ENCODE measurements around the gene PCLO.
"Not testable (repeated sequence)": the region's sequence is repeated elsewhere in the genome, so short reads cannot be mapped to it uniquely, and the experiment has no call there.

Gene PCLO

GRCh38 chr7:83054472-83054871, 108.2 kb downstream of the PCLO start:
- no peak for DNase-seq (ENCODE audit: low read depth in 2 of 2)

GRCh38 chr7:83053965-83054364, 108.7 kb downstream of the PCLO start:
- no peak for DNase-seq (ENCODE audit: low read depth in 2 of 2)

DNA sequence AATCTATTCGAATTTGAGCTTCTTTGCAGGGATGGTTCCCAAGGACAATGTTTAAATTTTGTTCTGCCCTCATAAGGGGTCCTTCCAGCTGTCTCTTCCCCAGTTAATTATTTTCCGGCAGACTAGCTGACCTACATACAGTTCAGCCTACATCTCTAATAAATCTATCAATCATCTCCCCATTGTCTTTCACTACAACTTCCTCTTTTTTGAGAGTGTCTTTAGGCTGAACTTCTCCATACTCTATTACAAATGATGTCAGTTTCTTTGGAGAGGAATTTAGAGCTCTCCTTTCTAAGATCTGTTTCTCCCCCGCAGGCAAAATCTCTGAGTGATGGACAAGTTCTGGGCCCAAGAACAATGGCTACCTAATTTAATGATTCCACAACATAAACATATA, 122.2 kb downstream of the PCLO start:
- no peak for DNase-seq (ENCODE audit: low read depth in 2 of 2)

DNA sequence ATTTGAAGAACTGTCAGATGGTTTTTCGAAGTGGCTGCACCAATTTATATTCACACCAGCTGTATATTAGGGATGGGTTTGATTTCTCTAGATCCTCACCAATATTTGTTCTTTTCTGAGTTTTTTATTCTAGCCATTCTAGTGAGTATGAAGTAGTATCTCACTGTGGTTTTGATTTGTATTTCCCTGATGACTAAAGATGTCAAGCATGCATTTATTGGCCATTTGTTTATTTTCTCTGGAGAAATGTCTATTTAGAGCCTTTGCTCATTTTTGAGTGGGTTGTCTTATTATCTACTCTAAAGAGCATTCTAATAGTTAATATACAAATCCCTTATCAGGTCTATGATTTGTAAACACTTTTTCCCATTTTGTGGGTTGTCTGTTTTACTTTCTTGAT, 123.9 kb downstream of the PCLO start:
- no peak for DNase-seq (ENCODE audit: low read depth in 2 of 2)

DNA sequence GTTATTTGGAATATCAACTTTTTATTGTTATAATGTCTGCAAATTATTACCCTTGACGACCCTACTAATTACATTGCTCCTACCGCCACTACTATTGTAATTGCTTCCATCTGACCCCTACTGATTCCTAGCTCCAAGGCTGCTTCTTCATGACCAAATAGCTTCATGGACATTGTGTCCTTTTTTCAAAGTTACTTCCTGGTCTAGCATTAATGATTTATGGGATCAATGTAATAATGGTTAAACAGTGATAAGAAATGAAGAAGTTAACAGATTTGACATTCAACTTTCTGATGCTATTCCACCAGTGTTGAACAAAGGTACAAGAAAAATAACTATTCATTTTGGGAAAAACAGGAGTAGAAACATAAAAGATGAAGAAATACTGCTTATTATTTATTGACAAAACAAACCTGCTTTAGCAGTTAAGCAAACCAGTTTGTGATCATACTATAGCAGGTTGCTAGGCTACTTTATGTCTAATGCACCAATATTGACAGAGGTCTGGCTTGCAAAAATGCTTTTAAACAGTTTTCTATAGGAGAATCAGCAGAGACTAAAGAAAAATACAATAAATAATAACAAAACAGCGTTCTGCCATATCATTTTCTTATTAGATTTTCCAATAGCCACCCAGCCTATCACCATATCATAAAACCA, 125.8 kb downstream of the PCLO start:
- no peak for DNase-seq (ENCODE audit: low read depth in 2 of 2)

DNA sequence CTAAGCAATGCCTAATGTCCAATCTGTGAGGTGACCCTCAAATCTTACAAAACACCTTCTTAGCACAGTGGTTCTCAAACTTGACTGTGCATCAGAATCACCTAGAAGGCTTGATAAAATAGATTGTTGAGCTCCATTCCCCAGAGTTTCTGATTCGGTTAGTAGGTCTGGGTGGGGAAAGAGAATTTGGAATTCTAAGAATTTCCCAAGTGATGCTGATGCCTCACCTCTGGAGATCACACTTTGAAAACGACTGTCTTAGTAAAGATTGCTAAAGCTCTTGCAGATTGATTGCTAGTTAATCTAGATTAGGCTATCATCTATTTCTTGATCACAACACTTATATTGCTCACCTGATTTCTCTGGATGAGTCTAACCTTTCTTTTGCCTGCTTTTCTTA, 126.6 kb downstream of the PCLO start:
- DNase-seq (ENCODE audit: low read depth in 2 of 2): no peak

DNA sequence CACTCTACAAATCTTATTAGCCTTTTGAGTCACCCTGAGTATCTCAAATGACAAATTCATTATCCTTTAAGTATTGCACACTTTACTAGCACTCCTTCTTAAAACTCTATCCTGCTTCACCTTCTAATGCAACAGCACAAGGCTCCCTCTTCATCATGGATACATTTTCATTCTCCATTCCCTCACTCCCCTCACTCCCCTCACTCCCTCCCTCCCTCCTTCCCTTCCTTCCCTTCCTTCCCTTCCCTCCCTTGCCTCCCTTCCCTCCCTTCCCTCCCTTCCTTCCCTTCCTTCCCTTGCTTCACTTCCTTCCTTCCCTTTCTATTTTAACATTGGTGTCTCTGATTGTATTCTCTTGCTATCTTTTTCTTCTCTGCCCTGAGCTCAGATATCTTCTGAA, 130.5 kb downstream of the PCLO start:
- DNase-seq (ENCODE audit: low read depth in 2 of 2): no peak

- DNase-seq (ENCODE audit: low read depth in 2 of 2): not testable (repeated sequence)
Observed at GRCh38 chr7:83023817-83024665, 138.6 kb downstream of the PCLO start.

- no peak for DNase-seq (ENCODE audit: low read depth in 2 of 2)
Observed at GRCh38 chr7:83021032-83021431, 141.7 kb downstream of the PCLO start.

- DNase-seq (ENCODE audit: low read depth in 2 of 2): no peak
Observed at GRCh38 chr7:83020161-83020560, 142.5 kb downstream of the PCLO start.

DNA sequence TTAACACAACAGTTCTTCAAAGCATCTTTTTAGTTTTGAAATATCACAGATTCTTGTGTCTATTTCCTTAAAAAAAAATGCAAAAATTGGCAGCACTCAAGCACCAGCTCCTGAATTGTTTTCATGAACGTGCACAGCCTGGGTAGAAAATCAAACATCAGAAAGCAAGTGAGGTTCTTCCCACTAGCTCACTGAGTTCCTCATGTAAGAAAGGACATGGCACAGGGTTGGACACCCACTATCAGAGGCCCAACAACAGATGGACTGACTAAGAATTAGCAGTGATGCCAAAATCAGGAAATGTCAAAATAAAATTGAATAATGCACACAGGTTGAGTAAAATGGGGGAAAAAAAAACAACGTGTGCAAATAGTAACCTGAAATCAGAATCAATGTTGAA, 146.8 kb downstream of the PCLO start:
- DNase-seq (ENCODE audit: low read depth in 2 of 2): no peak

DNA sequence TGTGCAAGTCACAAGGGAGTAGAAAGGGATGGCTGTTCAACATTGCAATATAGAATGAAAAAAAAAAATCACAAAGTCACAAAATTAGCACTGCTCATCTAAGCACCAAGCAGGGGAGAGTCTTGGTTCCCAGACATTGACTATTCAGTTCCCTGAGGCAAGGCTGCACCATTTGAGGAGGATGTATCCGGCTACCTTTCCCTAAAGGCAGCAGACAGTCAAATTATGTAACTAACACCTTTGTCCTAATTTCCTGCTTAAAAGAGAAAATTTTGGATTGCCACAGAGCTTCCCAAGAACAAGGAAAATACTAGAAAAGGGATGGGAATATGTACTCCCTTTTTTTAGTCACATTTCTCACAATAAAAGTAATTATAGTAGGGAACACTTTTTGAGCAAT, 148.1 kb downstream of the PCLO start:
- no peak for DNase-seq (ENCODE audit: low read depth in 2 of 2)

- DNase-seq (ENCODE audit: low read depth in 2 of 2): no peak
Observed at GRCh38 chr7:83011954-83012353, 150.7 kb downstream of the PCLO start.

DNA sequence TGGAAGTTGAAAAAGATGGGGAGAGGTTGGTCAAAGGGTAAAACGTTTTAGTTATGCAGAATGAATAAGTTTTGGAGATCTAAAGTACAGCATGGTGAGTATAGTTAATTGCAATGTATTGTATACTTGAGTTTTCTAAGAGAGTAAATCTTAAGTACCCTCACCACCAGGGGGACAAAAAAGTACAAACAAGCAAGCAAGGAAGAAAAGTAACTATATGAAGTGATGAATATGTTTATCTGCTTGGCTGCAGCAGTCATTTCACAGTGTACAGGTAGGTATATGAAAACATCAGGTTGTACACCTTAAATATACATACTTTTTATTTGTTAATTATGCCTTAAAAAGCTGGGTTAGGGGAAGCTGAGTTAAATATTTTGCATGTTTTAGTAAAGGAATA, 157.3 kb downstream of the PCLO start:
- no peak for DNase-seq (ENCODE audit: low read depth in 2 of 2)

DNA sequence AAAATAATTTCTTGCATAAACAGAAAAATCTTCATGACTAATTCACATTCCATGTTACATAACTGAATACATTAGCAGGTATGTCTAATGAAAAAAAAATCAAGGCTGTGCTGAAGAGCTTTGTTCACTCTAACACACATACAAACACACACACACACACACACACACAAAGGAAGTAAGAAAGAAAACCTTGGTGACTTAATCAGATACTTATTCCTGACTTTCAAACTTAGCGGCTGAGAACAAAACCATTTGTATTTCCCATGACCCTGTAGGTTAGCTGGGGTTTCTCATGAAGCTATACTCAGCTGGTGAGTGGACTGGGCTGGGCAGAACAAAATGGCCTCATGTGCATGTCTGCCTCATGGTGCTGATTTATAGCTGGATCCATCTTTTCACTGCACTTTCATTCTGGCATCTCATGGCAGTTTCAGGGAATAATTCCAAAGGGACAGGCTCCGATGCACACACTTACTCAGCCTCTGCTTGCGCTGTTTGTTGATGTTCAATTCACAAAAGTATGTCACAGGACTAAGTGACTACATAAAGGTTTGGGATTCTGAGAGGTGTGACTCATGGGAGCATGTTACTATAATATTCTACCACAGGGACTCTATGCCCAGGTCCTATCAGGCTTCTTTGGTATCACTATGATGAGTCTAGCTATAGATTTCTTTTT, 161.2 kb downstream of the PCLO start:
- DNase-seq (ENCODE audit: low read depth in 2 of 2): no peak

DNA sequence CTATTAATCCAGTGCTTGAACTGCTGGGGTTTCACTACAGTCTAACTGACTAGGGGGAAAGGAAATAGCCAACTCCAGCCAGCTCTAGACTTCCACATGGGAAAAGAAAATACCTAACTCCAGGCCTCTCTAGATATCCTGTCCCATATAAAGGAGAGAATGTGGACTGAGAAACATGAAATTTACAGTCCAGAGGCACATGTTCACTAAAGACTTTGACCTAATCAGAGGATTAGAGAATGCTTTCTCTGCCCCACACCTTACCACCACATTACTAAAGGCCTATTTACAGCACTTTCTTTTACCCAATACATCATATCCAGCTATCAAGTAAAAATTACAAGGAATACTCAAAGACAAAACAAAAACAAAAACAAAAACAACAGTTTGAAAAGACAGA, 164.2 kb downstream of the PCLO start:
- DNase-seq (ENCODE audit: low read depth in 2 of 2): no peak

GRCh38 chr7:82985144-82985802, 177.4 kb downstream of the PCLO start:
- no peak for DNase-seq (ENCODE audit: low read depth in 2 of 2)

DNA sequence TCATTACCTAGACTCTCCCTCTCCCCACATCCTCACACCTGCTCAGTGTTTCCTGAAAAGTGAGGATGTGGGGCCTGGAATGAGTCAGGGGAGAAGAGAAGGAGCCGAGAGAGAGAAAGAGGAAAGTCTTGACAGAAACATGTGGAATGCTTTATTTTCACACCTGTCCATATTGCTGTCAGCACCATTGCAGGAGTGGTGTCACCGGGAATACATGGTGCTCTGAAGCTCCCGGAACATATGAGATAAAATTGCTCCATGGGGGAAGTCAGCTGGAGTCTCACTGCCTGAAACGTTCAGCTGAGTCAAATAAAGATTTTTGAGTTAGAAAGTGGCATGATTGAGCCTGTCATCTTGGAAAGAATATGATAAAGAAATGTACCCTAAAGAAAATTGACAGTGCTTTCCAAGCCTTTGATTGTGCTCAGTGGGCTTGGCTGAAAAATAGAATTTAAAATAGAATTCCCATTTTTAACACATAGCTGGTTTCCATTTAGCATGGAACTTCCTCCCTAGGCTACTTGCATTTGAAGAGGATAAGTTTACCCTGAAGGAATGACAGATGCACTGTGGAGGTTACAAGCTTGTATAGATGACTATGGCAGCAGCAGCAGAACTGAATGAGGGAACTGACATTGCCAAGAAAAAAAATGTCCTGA, 182.4 kb downstream of the PCLO start:
- DNase-seq (ENCODE audit: low read depth in 2 of 2): no peak

GRCh38 chr7:82975811-82976468, 186.7 kb downstream of the PCLO start:
- no peak for DNase-seq (ENCODE audit: low read depth in 2 of 2)

DNA sequence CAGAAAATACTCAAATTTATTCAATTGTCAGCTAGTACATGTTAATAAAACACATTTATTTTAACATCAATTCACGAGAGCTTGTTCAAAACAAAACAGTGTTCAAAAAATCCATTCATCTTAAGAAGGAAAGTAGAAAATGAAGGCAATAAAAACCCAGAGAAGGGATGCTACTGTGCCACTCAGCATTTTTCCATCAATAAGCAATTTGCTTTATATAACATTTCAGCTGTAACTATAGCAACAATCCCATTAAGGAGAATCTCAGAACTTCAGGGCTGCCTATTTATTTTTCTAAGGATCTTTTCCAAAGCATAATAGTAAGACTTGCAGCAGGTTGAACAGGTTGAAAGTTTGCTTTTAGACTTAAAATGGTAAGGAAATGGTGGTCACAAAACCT, 190.5 kb downstream of the PCLO start:
- no peak for DNase-seq (ENCODE audit: low read depth in 2 of 2)
